Endothelial cell of umbilical vein (primary cell): ENCODE data around the gene RAB24. TPM values are rescaled to one million over a fixed set of nuclear protein-coding genes. Genes with fewer than 3 reads are reported as not detected.

Experiments used
- BruUV-seq: library from RNA; stranded (reverse); fragments of 400-500 nt; replicated peaks from 2 replicates; lab custom pipeline; 2021; lab: Mats Ljungman, UMichigan
- CTCF ChIA-PET: fragments of 300-600, 350-600 bp; sonication (Branson Sonifier 250); formaldehyde crosslinking; loops from one replicate; lab custom pipeline; 2021; ENCODE audit warnings: antibody characterized with exemption, inconsistent platforms; lab: Charles Lee
- POLR2A ChIA-PET: fragments of 300-600, 350-600 bp; sonication (Branson Sonifier 250); formaldehyde crosslinking; loops from one replicate; lab custom pipeline; 2021; ENCODE audit warnings: antibody characterized with exemption, inconsistent platforms; lab: Charles Lee
- DNase-seq: peaks from one replicate; pipeline ENCODE4 v3.0.0-alpha.2; 2011; ENCODE audit warnings: low read depth, low spot score
- FAIRE-seq: peaks from 2 replicates; lab custom pipeline; 2011; peaks lifted over from hg19 to GRCh38; lab: Jason Lieb, UNC
- H2AFZ ChIP-seq: 2 replicates; pipeline ENCODE4 v1.6.0; 2012; ENCODE audit warnings: low read depth, low read length, control low read depth, inconsistent platforms
- H3K27ac ChIP-seq: 2 replicates; pipeline ENCODE4 v1.5.1; 2011; ENCODE audit warnings: low read depth, mild to moderate bottlenecking, control low read depth, low read length, moderate library complexity; ENCODE audit not compliant: insufficient read depth
- H3K27me3 ChIP-seq, 2 experiments: 2 replicates each; pipeline versions ENCODE4 v1.6.0 to v1.6.1; 2011; ENCODE audit warnings: low read length in 2 of 2, mixed read lengths in 1 of 2; ENCODE audit not compliant: control insufficient read depth in 2 of 2, insufficient read depth in 2 of 2
- H3K36me3 ChIP-seq, 2 experiments: 2 replicates in 1 of 2; 3 replicates in 1 of 2; pipeline ENCODE4 v1.5.1; 2011; ENCODE audit warnings: low read length in 2 of 2, mild to moderate bottlenecking in 1 of 2, moderate library complexity in 1 of 2; ENCODE audit not compliant: control insufficient read depth in 2 of 2, insufficient read depth in 2 of 2; ENCODE audit errors: extremely low read depth in 1 of 2
- H3K4me1 ChIP-seq: 3 replicates; pipeline ENCODE4 v1.5.1; 2011; ENCODE audit warnings: mild to moderate bottlenecking, low read length; ENCODE audit not compliant: control insufficient read depth, insufficient read depth; ENCODE audit errors: extremely low read depth
- H3K4me2 ChIP-seq: 2 replicates; pipeline ENCODE4 v1.6.1; 2011; ENCODE audit warnings: low read length, control low read depth, mixed read lengths; ENCODE audit not compliant: insufficient read depth
- H3K4me3 ChIP-seq, 3 experiments: fragments of 200-600 bp in 1 of 3; sonication (generic), shearing (Covaris generic) in 1 of 3; replicated peaks in 1 of 3; 2 replicates each; pipeline ENCODE4 v1.5.1; 2011 to 2016; ENCODE audit warnings: control low read depth in 3 of 3, low read length in 3 of 3, mild to moderate bottlenecking in 2 of 3, inconsistent platforms in 1 of 3, low read depth in 1 of 3, moderate library complexity in 1 of 3; ENCODE audit not compliant: insufficient read depth in 1 of 3
- H3K79me2 ChIP-seq: 2 replicates; pipeline ENCODE4 v1.6.0; 2012; ENCODE audit warnings: low read length, inconsistent platforms; ENCODE audit not compliant: control insufficient read depth, insufficient read depth
- H3K9ac ChIP-seq: replicated peaks from 2 replicates; pipeline ENCODE3; 2011; ENCODE audit warnings: low read length, control low read depth; ENCODE audit not compliant: insufficient read depth; ENCODE audit errors: extremely low read depth
- H3K9me1 ChIP-seq: replicated peaks from 3 replicates; pipeline ENCODE4 v1.6.0; 2011; ENCODE audit warnings: mild to moderate bottlenecking, low read length; ENCODE audit not compliant: control insufficient read depth, insufficient read depth; ENCODE audit errors: extremely low read depth
- H3K9me3 ChIP-seq: replicated peaks from 2 replicates; pipeline ENCODE4 v1.5.1; 2012; ENCODE audit warnings: low read length, inconsistent platforms; ENCODE audit not compliant: control insufficient read depth, insufficient read depth
- H4K20me1 ChIP-seq: replicated peaks from 2 replicates; pipeline ENCODE3; 2011; ENCODE audit warnings: mild to moderate bottlenecking, low read length; ENCODE audit not compliant: control insufficient read depth, insufficient read depth; ENCODE audit errors: extremely low read depth
- EZH2 ChIP-seq: IDR thresholded peaks from 2 replicates; pipeline ENCODE4 v1.6.1; 2012; ENCODE audit warnings: borderline replicate concordance, low read depth, mild to moderate bottlenecking, moderate library complexity, low read length, inconsistent platforms; ENCODE audit not compliant: severe bottlenecking
- FOS ChIP-seq: IDR thresholded peaks from 2 replicates; pipeline ENCODE4 v1.6.1; 2011; ENCODE audit warnings: mild to moderate bottlenecking, low read length, moderate library complexity, borderline replicate concordance; ENCODE audit not compliant: insufficient read depth
- GATA2 ChIP-seq: IDR thresholded peaks from 2 replicates; pipeline ENCODE4 v1.7.0; 2011; ENCODE audit warnings: low read depth, mild to moderate bottlenecking, moderate library complexity, mixed read lengths, low read length; ENCODE audit not compliant: insufficient read length, insufficient read depth
- JUN ChIP-seq: IDR thresholded peaks from 2 replicates; pipeline ENCODE4 v1.6.1; 2011; ENCODE audit warnings: borderline replicate concordance, low read depth; ENCODE audit not compliant: insufficient read length, insufficient read depth
- MYC ChIP-seq: IDR thresholded peaks from one replicate; pipeline ENCODE4 v1.6.1; 2011; ENCODE audit warnings: mild to moderate bottlenecking, low read depth, low read length
- POLR2A ChIP-seq: IDR thresholded peaks from 2 replicates; pipeline ENCODE4 v1.6.1; 2012; ENCODE audit warnings: low read depth, mild to moderate bottlenecking, control low read depth, low read length
- POLR2AphosphoS5 ChIP-seq: IDR thresholded peaks from 2 replicates; pipeline ENCODE4 v1.6.1; 2012; ENCODE audit warnings: low read depth, mild to moderate bottlenecking, control low read depth, low read length, moderate library complexity; ENCODE audit not compliant: insufficient read depth
- dilution Hi-C: fragments of 300-500 bp; cut with MboI; formaldehyde crosslinking; loops from one replicate; pipeline ENCODE4 v1.15.0; 2019; ENCODE audit warnings: low sequenced_read_pairs; ENCODE audit not compliant: extremely low pct_ligation_motif_present
- intact Hi-C: fragments of 100-400 bp; cut with micrococcal nuclease; formaldehyde crosslinking; loops from one replicate; pipeline ENCODE4 v1.10.0; 2022
- polyA plus RNA-seq, 4 experiments: library from polyadenylated mRNA; depleted of rRNA in 3 of 4; stranded (reverse) in 3 of 4; unstranded in 1 of 4; fragments of >200 nt; gene quantifications; 2 replicates each; pipeline versions ENCODE4 v1.2.1 to v1.2.3, GENCODE V29; 2011 to 2012; ENCODE audit warnings: missing spikeins in 1 of 4
- total RNA-seq: library from RNA; stranded (reverse); gene quantifications from 2 replicates; pipeline ENCODE4 v1.2.3, GENCODE V29; 2021
- TF ChIP-seq, protein P1 (sequence below), 2 donors: IDR thresholded peaks; 1 replicate in 1 of 2; 2 replicates in 1 of 2; pipeline ENCODE4 v1.5.1; 2011; ENCODE audit warnings: low read length in 2 of 2, mild to moderate bottlenecking in 2 of 2, moderate library complexity in 2 of 2, control low read depth in 1 of 2, inconsistent platforms in 1 of 2, low read depth in 1 of 2; ENCODE audit not compliant: insufficient read depth in 1 of 2; ENCODE audit errors: extremely low read depth in 1 of 2
- TF ChIP-seq, protein P2 (sequence below): IDR thresholded peaks from 2 replicates; pipeline ENCODE4 v1.6.1; 2011; ENCODE audit not compliant: insufficient read depth, insufficient read length

RAB24 gene
- total and polyA plus RNA-seq, 2 donors (not counting 3 experiments of a cell fraction or from before 2014, with no cell fraction given), result 20.7 to 44.0 TPM

DNA sequence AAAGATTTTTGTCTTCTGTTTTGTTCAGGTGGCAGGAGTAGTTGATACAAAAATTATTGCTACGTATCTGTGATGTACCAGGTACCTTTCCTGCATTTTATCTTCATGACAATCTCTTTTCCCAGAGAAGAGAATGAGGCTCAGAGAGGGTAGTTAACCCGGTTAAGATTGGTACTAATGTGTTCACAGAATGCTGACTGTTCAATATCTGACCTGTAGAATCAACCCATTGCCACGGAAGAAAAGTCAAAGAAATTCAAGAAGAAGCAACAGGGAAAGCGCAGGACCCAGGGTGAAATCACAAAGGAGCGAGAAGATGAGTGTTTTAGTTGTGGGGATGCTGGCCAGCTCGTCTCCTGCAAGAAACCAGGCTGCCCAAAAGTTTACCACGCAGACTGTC lies 11.8 kb downstream of the RAB24 start:
- Histone ChIP-seq H3K9me1 (no peaks in the 10 kb centered on the region), H3K9me3 (no peaks in the 10 kb centered on the region), H3K36me3 (peaks cover 16 to 38% of the 10 kb centered on the region in 2 experiments), H3K27ac (no peak overlapping the region), H3K4me1 (peaks cover 11% of the 10 kb centered on the region), H3K4me2 (no peak overlapping the region), H3K79me2 (no peaks in the 10 kb centered on the region), H3K27me3 (no peaks in the 10 kb centered on the region), H3K4me3 (no peak overlapping the region), H4K20me1 (no peaks in the 10 kb centered on the region), H3K9ac (no peak overlapping the region), H2AFZ (no peak overlapping the region)
- no peak for DNase-seq
- intact Hi-C loops, result no loop called here
- no peak for TF ChIP-seq FOS
- no peak for TF ChIP-seq MYC
- TF ChIP-seq EZH2, result no peak
- no peak for TF ChIP-seq GATA2
- no peak for TF ChIP-seq POLR2AphosphoS5
- no peak for TF ChIP-seq POLR2A
- TF ChIP-seq, protein P1, sequence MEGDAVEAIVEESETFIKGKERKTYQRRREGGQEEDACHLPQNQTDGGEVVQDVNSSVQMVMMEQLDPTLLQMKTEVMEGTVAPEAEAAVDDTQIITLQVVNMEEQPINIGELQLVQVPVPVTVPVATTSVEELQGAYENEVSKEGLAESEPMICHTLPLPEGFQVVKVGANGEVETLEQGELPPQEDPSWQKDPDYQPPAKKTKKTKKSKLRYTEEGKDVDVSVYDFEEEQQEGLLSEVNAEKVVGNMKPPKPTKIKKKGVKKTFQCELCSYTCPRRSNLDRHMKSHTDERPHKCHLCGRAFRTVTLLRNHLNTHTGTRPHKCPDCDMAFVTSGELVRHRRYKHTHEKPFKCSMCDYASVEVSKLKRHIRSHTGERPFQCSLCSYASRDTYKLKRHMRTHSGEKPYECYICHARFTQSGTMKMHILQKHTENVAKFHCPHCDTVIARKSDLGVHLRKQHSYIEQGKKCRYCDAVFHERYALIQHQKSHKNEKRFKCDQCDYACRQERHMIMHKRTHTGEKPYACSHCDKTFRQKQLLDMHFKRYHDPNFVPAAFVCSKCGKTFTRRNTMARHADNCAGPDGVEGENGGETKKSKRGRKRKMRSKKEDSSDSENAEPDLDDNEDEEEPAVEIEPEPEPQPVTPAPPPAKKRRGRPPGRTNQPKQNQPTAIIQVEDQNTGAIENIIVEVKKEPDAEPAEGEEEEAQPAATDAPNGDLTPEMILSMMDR (IDR thresholded peaks at IDR 0.05; ENCODE audit: extremely low read depth in 1 of 2, insufficient read depth in 1 of 2, low read depth in 1 of 2, low read length in 2 of 2), result no peak
- TF ChIP-seq, protein P2, sequence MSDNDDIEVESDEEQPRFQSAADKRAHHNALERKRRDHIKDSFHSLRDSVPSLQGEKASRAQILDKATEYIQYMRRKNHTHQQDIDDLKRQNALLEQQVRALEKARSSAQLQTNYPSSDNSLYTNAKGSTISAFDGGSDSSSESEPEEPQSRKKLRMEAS, result no peak
- TF ChIP-seq JUN, result no peak
- dilution Hi-C loops, result no loop called here
- ChIA-PET POLR2A (no interaction called here), CTCF (no interaction called here)
- FAIRE-seq, result no peak
- BruUV-seq, result no TSS peak
